Medulla oblongata (tissue), 1 donor: ENCODE measurements around the gene ADAM30.

Experiments
- DNase-seq: peaks from one replicate; pipeline ENCODE4 v3.0.0-alpha.2; 2015; ENCODE audit errors: extremely low spot score

Gene ADAM30

GRCh38 chr1:119908661-119909060 is 12.3 kb upstream of the ADAM30 start:
- no peak for DNase-seq

- DNase-seq, result no peak
These were observed 10.8 kb upstream of the ADAM30 start for GRCh38 chr1:119906927-119907652.

GRCh38 chr1:119903443-119903835 is 7.1 kb upstream of the ADAM30 start:
- no peak for DNase-seq

GRCh38 chr1:119902775-119903442 is 6.6 kb upstream of the ADAM30 start:
- no peak for DNase-seq

GRCh38 chr1:119898981-119899720 is 2.8 kb upstream of the ADAM30 start:
- DNase-seq, result no peak

GRCh38 chr1:119898530-119898929 is 2.2 kb upstream of the ADAM30 start:
- DNase-seq, result no peak

GRCh38 chr1:119895102-119895501 is 1.2 kb downstream of the ADAM30 start:
- DNase-seq, result no peak

- no peak for DNase-seq
These were observed 2.3 kb downstream of the ADAM30 start for GRCh38 chr1:119893827-119894700.

GRCh38 chr1:119893238-119893791 is 3.0 kb downstream of the ADAM30 start:
- no peak for DNase-seq

- no peak for DNase-seq
These were observed 4.9 kb downstream of the ADAM30 start for GRCh38 chr1:119891386-119891785.

GRCh38 chr1:119888476-119888875 is 7.8 kb downstream of the ADAM30 start:
- no peak for DNase-seq

GRCh38 chr1:119887427-119887826 is 8.9 kb downstream of the ADAM30 start:
- DNase-seq, result no peak

- peak; percentile 41 for DNase-seq
These were observed 10.2 kb downstream of the ADAM30 start for GRCh38 chr1:119885903-119886783.

GRCh38 chr1:119884711-119885110 is 11.6 kb downstream of the ADAM30 start:
- no peak for DNase-seq

GRCh38 chr1:119883826-119884225 is 12.5 kb downstream of the ADAM30 start:
- DNase-seq, result no peak

GRCh38 chr1:119882132-119883049 is 13.9 kb downstream of the ADAM30 start:
- DNase-seq, result no peak

GRCh38 chr1:119879510-119880434 is 16.5 kb downstream of the ADAM30 start:
- DNase-seq, result peak; percentile 48

- no peak for DNase-seq
These were observed 18.1 kb downstream of the ADAM30 start for GRCh38 chr1:119878171-119878570.
